ENCODE results near the gene UBE2U.

Gene UBE2U

DNA sequence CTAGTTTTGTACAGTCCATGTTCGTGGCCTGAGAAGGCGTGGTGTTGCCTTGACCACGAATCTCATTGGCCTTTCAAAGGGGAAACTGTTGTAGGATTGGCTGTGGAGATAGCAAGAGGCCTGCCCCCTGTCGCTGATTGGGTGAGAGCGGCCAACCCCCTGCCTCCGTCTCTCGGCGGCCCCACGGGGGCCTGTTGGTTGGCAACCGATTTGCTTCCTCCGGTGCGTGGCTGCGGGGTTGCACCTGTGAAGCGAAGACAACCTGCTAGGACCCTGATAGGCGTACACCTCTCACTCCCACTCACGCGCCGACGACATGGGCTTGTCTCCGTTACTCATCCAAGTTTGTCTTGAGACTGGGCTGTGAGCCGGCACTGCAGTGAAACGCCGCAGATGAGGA, at the start of gene UBE2U:
TSS of gene UBE2U (plus strand) at position 204 of the 400 bp plus-strand sequence. CDS start 428 bp downstream, outside the sequence.
- FAIRE-seq, result no peak

DNA sequence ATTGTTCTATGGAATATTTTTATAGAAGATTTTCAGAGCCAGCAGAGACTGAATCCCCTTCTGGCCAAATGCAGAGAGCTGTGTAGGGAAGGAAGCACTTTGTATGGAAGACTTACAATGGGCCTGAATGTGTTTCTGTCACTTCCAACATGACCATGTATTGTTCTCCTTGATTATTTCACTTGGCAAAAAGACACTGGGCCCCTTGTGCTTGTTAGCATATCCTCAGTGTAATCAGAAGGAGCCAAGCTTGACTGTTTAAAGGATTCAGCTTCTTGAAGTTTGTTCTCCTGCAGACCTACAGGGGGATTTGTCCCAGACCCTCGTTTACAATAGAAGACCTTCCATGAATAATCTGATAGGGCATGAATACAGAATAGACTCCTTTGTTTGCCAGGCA, 48.1 kb upstream of the UBE2U start:
- no peak for FAIRE-seq

DNA sequence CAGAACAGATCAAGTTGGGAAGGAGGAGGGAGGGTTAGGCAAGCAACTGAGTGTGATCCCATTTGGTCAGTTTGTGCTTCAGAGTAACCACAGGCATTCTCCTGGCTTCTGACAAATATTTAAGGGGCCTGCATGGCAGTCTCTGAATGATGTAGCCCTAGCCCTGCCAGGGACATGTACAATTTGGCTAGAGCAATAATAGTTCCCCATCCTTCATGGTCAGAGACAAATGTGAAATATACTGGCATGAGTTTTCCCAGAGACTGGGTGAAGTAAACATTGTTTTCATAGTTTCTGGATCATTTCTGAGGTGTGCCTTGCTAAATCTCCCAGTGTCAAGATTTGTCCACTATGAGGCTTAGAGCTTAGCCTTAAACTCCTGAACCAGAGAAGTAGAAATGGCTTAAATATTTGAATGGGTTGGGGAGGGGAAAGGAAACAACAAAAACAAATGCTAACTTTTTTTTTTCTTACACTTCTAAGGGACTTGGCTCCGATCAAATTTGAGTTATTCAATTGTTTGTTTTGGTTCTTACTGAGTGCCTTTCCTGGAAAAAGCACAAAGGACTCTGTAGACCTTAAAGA, 42.0 kb upstream of the UBE2U start:
- no peak for FAIRE-seq

DNA sequence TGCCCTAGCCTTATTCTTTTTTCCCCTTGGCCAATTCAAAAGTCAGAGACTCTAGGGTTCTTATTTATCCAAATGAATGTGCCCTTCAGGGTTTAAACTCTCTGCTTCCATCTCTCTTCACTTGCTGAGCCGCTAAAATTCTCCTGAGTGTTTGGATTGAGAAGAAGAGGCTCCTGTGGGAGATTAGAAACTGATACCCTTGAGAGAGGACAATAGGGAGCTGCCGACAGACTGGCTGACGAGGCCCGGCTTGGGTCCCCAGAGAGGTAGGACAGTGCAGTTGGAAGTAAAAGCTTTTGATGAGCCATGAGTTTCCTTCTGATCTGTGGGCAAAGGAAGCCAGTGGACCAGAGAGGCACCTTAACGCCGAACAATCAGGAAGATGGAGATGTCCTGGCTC, 41.3 kb upstream of the UBE2U start:
- no peak for FAIRE-seq

GRCh38 chr1:64162804-64163203, 40.6 kb upstream of the UBE2U start:
- FAIRE-seq, result no peak

GRCh38 chr1:64163431-64163830, 40.0 kb upstream of the UBE2U start:
- FAIRE-seq, result no peak

DNA sequence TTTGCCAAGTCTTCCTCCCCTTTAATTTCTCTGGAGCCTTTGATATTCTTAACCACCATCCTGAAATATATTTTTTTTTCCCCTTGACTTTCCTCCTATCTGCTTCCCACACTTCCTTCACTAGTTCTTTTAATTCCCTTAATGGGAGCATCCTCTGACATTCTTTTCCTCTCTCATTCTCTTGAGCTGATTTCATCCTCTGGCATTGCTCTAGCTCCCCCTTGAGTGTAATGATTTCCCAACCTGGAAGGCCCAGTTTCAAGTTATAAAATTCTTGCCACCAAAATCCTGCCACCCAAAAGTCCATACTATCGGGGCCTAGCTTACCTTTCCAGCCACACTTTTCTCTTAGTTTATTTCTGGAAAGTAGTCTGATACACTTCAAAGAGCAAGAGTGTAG, 39.5 kb upstream of the UBE2U start:
- FAIRE-seq, result no peak

DNA sequence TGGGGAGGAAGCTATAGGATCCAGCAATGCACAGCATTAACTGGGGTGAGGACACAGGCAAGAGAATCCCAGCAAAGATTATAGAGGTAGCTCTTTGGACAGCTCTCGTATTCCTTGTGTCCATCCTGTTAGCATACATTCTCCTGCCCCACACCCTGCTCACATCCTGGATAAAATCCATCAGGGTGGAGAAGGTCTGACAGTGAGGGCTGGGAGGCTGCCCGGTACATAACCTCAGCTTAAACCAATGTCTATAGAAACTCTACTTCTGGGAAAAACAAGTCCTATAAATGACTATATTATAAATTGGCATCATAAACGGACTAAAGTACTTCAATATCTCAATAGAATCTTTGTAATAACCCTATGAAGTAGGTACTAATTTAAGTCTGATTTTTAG, 36.8 kb upstream of the UBE2U start:
- no peak for FAIRE-seq

DNA sequence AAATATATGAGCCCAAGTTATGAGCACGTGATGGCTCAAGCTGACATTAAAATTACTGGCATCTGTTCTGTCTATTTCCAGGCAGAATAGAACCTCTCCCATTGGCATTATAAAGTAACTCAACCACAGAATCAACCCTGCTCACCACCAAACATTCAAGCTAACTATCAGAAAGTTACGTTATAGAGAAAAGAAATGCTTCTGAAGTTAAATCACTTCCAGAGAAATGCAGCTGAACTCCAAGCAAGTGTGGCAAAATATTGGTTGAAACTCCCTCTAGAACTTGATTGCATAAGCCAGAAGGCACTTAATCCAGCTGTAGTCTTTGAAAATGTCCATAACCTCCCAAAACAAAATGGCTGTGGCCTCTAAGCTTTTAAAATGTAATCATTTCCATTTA, 36.2 kb upstream of the UBE2U start:
- no peak for FAIRE-seq

- no peak for FAIRE-seq
Observed at GRCh38 chr1:64171246-64171645, 32.2 kb upstream of the UBE2U start.

- no peak for FAIRE-seq
Observed at GRCh38 chr1:64171797-64172281, 31.6 kb upstream of the UBE2U start.

DNA sequence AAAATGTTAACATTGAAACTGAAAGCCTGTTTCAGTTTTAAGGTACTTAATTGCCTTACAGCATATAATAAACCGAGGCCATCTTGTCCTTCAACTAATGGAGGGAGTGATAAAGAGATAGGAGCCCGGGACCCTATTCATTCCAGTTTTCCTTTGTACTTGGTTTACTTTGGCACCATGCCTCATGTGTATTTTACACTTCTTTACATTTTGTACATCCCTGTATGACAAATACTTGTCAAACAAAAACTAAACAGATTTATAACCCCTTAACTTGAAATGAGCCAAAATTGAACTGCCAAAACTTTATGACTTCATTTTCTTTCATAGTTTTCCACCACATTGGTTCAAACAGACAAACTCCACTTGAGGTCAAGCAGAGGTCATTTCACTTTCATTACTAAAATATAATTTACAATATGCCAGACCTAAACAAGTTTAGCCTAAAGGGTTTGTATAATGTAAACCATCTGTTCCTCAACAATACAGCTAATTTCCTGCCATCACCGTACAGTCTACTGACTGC, 30.9 kb upstream of the UBE2U start:
- peak; percentile 9 for FAIRE-seq

DNA sequence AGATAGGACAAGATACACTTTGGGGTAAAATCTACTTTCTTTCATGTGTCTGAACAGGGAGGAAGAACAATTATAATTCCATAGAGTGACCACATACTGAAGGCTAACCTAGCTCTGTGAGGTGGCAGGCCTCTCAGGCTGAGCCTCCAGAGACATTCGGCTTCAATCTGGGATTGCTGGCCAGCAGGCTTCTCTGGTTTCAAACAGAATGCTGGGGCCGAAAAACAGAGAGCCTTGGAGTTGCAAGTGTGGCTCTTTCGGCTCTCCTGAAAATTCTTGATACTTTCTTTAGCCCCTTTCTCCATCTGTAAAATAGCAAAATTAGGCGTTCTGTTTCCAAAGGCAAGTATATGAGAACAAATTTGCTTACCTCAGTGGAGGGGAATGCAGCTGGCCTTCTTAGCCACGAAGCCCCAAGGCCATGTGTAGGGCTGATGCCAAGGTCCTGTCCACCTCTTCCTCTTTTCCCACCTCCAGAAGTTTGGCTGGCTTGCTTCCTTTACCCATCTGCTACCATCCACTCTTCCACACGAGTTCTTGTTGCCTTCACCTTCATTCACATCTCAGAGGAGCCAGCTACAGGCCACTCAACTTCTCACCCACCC, 30.0 kb upstream of the UBE2U start:
- FAIRE-seq, result no peak

DNA sequence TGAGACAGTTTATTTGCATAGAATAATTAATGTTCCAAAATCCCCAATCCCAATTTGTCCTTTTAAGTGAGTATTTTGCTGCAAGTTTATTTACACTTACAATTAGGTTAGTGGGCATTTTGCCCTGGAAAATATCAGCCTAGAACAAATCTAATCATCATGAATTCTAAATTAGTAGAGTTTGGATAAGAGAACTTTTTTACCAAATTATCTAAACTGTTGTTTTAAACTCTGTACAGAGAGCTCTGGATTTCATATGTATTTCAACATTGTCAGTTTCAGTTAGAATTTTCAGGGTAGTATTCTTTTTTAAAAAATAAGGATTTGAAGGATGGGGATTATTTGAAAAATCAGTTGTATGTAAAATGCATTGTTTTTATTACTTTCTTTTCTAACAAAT, 27.8 kb upstream of the UBE2U start:
- no peak for FAIRE-seq

GRCh38 chr1:64176659-64177058, 26.8 kb upstream of the UBE2U start:
- FAIRE-seq, result no peak

DNA sequence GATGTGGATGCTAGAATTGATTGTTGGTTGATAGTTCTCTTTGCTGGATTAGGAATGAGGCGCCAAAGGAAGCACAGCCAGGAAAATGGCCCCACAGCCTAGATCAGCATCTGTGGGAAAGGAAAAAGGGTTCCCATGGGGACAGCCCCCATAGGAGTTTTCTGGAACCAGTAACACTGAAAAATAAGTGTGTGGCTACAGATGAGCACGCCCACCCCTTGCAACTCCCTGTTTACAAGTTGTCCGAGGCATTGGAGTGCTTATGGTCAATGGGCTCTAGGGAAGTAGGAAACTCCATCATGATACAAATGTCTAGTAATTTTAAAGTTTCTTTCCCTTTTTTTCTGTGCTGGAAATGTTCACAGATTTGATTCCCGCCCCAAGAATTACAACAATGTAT, 23.8 kb upstream of the UBE2U start:
- FAIRE-seq, result no peak

- no peak for FAIRE-seq
Observed at GRCh38 chr1:64182207-64182606, 21.2 kb upstream of the UBE2U start.

GRCh38 chr1:64183395-64184002, 19.9 kb upstream of the UBE2U start:
- FAIRE-seq, result no peak

DNA sequence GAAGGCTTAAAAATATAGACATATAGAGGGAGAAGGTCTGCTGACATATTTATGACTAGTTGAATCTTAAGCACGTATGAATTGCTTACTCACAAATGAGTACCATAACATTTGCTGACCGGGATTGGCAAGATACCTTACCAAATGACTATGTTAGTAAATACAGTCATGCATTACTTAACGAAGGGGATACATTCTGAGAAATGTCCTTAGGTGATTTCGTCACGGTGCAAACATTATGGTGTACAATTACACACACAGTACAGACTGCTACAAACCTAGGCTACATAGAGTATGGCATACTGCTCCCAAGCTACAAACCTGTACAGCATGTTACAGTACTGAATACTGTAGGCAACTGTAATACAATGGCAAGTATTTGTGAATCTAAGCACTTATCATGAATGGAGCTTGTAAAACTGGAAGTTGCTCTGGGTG, 19.4 kb upstream of the UBE2U start:
- no peak for FAIRE-seq

GRCh38 chr1:64186138-64186897, 17.1 kb upstream of the UBE2U start:
- peak; percentile 93 for FAIRE-seq

DNA sequence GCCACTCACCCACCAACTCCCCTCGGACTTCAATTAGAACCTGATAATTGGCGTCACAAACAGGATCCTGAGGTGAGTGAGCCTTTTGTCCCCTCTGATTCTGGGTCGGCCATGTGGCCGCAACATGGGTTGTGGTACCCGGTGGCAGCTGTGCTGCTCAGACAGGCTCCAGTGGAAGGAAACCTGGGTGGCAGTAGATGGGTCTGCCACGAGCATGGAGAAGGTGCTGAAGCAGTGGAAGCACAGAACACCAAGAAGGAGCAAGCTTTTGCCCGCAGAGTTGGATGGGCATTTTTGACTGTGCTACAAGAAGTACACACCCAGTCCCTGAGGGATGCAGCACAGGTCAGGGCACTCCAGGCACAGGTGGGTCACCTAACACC, 16.5 kb upstream of the UBE2U start:
- FAIRE-seq, result no peak

GRCh38 chr1:64187646-64188045, 15.8 kb upstream of the UBE2U start:
- FAIRE-seq, result no peak

DNA sequence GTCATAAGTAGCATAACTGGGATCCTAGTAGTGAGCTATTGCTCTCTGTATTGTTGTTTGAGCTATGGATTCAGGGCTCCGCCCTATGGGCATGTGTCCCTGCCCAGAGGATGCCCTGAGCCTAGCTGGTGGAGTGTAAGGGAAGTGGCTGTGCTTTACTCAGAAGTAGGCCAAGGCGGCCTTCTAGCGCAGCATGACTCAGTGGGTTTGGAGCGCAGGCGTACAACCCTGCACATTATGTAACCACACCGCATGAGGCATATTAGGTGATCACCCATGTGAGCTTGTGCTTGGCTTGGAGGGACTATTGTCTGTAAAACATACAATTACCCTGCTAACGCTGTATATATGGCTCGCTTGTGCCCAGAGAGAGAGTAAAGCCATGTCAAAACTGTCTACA, 11.1 kb upstream of the UBE2U start:
- FAIRE-seq, result no peak
